GM23338 (cell line): Measurements from ENCODE around the gene JAKMIP1. TPM values are rescaled to one million over a fixed set of nuclear protein-coding genes. Genes with fewer than 3 reads are reported as not detected.

Experiments
- ATAC-seq: fragments of 200-7000 bp; cut with Tn5 transposase; 3 replicates; pipeline ENCODE4 v1.9.1; 2020
- DNase-seq: peaks from one replicate; pipeline ENCODE4 v3.0.0-alpha.2; 2015; ENCODE audit warnings: low spot score
- H2AFZ ChIP-seq: fragments of 200-600 bp; sonication (generic); 2 replicates; pipeline ENCODE4 v1.8.0; 2016; ENCODE audit warnings: antibody characterized with exemption, mild to moderate bottlenecking, moderate library complexity
- H3F3A ChIP-seq: fragments of 200-600 bp; sonication (generic); replicated peaks from 2 replicates; pipeline ENCODE4 v1.8.0; 2017; ENCODE audit warnings: antibody characterized with exemption, mixed run types, low read depth
- H3K27ac ChIP-seq: fragments of 200-600 bp; sonication (generic); 2 replicates; pipeline ENCODE4 v1.6.1; 2016; ENCODE audit warnings: low read depth
- H3K27me3 ChIP-seq: fragments of 200-600 bp; sonication (generic); 2 replicates; pipeline ENCODE4 v1.8.0; 2016; ENCODE audit warnings: mild to moderate bottlenecking, mixed run types, moderate library complexity; ENCODE audit not compliant: insufficient read depth
- H3K36me3 ChIP-seq: fragments of 200-600 bp; sonication (generic); 2 replicates; pipeline ENCODE4 v1.8.0; 2016; ENCODE audit warnings: mild to moderate bottlenecking; ENCODE audit not compliant: insufficient read depth
- H3K4me1 ChIP-seq: fragments of 200-600 bp; sonication (generic); 2 replicates; pipeline ENCODE4 v1.8.0; 2016; ENCODE audit warnings: mild to moderate bottlenecking, moderate library complexity; ENCODE audit not compliant: insufficient read depth
- H3K4me2 ChIP-seq: fragments of 200-600 bp; sonication (generic); 2 replicates; pipeline ENCODE4 v1.7.1; 2017; ENCODE audit warnings: mixed run types
- H3K4me3 ChIP-seq: fragments of 200-600 bp; sonication (generic); 2 replicates; pipeline ENCODE4 v1.6.1; 2016; ENCODE audit warnings: mixed run types
- H3K79me2 ChIP-seq: fragments of 200-600 bp; sonication (generic); replicated peaks from 2 replicates; pipeline ENCODE4 v1.8.0; 2017; ENCODE audit warnings: mild to moderate bottlenecking; ENCODE audit not compliant: insufficient read depth
- H3K9me2 ChIP-seq: fragments of 200-600 bp; sonication (generic); 2 replicates; pipeline ENCODE4 v1.8.0; 2017; ENCODE audit not compliant: insufficient read depth
- H4K20me1 ChIP-seq: fragments of 200-600 bp; sonication (generic); replicated peaks from 2 replicates; pipeline ENCODE4 v1.8.0; 2017; ENCODE audit warnings: mild to moderate bottlenecking; ENCODE audit not compliant: insufficient read depth
- H3K27ac Mint-ChIP-seq: 2 replicates; pipeline ENCODE4 v1.8.0; 2020; ENCODE audit warnings: inconsistent platforms, mild to moderate bottlenecking, moderate library complexity, mixed read lengths
- H3K27me3 Mint-ChIP-seq: 3 replicates; pipeline ENCODE4 v1.8.0; 2022; ENCODE audit warnings: low read depth, mild to moderate bottlenecking, moderate library complexity, mixed read lengths, inconsistent platforms; ENCODE audit not compliant: insufficient read depth, poor library complexity
- H3K36me3 Mint-ChIP-seq: 3 replicates; pipeline ENCODE4 v1.8.0; 2021; ENCODE audit warnings: low read depth, mild to moderate bottlenecking, inconsistent platforms, moderate library complexity, mixed read lengths
- H3K4me1 Mint-ChIP-seq: 3 replicates; pipeline ENCODE4 v1.8.0; 2020; ENCODE audit warnings: mild to moderate bottlenecking, inconsistent platforms, mixed read lengths
- H3K4me3 Mint-ChIP-seq: 3 replicates; pipeline ENCODE4 v1.8.0; 2021; ENCODE audit warnings: moderate library complexity, mild to moderate bottlenecking, inconsistent platforms, mixed read lengths
- H3K9me3 Mint-ChIP-seq: 3 replicates; pipeline ENCODE4 v1.8.0; 2020; ENCODE audit warnings: moderate library complexity, mild to moderate bottlenecking, inconsistent platforms, mixed read lengths
- CTCF ChIP-seq, 2 experiments: fragments of 200-600 bp in 1 of 2; sonication (generic) in 1 of 2; conservative IDR thresholded peaks; 2 replicates each; pipeline versions ENCODE4 v1.5.1 to v1.6.1; 2016 to 2017; ENCODE audit warnings: antibody characterized with exemption in 2 of 2, low read depth in 2 of 2, mild to moderate bottlenecking in 2 of 2, moderate library complexity in 1 of 2
- EZH2 ChIP-seq: fragments of 200-600 bp; sonication (generic); IDR thresholded peaks from one replicate; pipeline ENCODE4 v1.8.0; 2017; ENCODE audit warnings: antibody characterized with exemption, mild to moderate bottlenecking, low read depth; ENCODE audit not compliant: unreplicated experiment
- EZH2phosphoT487 ChIP-seq: fragments of 200-600 bp; sonication (generic); IDR thresholded peaks from one replicate; pipeline ENCODE4 v1.8.1; 2018; ENCODE audit warnings: antibody characterized with exemption; ENCODE audit not compliant: unreplicated experiment
- JUNB ChIP-seq: IDR thresholded peaks from one replicate; pipeline ENCODE4 v1.6.1; 2016; ENCODE audit warnings: antibody characterized with exemption; ENCODE audit not compliant: unreplicated experiment
- NANOG ChIP-seq: IDR thresholded peaks from 2 replicates; pipeline ENCODE4 v1.6.1; 2016; ENCODE audit warnings: antibody characterized with exemption, borderline replicate concordance
- POLR2AphosphoS5 ChIP-seq: IDR thresholded peaks from 2 replicates; pipeline ENCODE4 v1.6.1; 2016; ENCODE audit warnings: antibody characterized with exemption, low read depth
- STAT1 ChIP-seq: IDR thresholded peaks from one replicate; pipeline ENCODE4 v1.6.1; 2016; ENCODE audit warnings: antibody characterized with exemption; ENCODE audit not compliant: unreplicated experiment
- ZNF114 ChIP-seq: fragments of 250-450 bp; sonication (Bioruptor Pico); IDR thresholded peaks from 2 replicates; pipeline ENCODE4 v1.5.0; 2020; ENCODE audit warnings: mild to moderate bottlenecking, moderate library complexity
- ZNF331 ChIP-seq: fragments of 250-450 bp; sonication (Bioruptor Pico); IDR thresholded peaks from 2 replicates; pipeline ENCODE4 v1.5.0; 2020; ENCODE audit warnings: low read depth, mild to moderate bottlenecking, moderate library complexity
- polyA plus RNA-seq: library from polyadenylated mRNA; unstranded; fragments of >200 nt; fragmentation: Nextera tagmentation; extraction: Ambion mirVana; gene quantifications from 2 replicates; pipeline ENCODE4 v1.2.1, GENCODE V29; 2016
- total RNA-seq: library from RNA; depleted of rRNA; stranded (reverse); fragments of >200 nt; shearing (Covaris generic); gene quantifications from 2 replicates; pipeline ENCODE4 v1.2.3, GENCODE V29; 2014
- TF ChIP-seq, protein P1 (sequence below): IDR thresholded peaks from one replicate; pipeline ENCODE4 v1.6.1; 2018; ENCODE audit warnings: antibody characterized with exemption; ENCODE audit not compliant: unreplicated experiment

Gene JAKMIP1
- total and polyA plus RNA-seq, 2 experiments from 2014 or later, result 4.6 to 5.1 TPM

DNA sequence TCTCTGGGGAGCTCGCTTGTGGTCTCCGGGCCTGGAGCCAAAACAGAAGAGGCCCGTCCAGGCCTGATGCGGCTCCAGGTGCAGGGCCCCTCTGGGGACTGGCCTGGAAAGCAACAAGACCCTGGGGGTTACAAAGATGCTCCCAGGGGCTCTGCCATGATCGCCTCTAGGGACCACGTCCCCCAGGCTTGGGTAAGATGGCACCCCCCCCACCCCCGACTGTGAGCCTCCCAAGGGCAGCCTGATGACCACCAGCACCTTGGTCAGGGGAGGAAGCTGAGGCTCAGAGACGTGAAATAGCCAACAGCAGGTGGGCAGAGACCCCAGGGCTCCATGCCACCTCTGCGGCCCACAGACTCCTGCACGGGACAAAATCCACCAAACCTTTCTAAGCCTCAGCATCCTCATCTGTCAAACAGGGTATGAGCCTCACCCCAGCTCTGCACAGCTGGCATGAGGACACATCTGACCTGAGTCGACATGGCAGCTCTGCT lies 207.5 kb downstream of the JAKMIP1 start (continued):
- TF ChIP-seq CTCF (conservative IDR thresholded peaks at IDR 0.05; ENCODE audit: low read depth in 2 of 2), result no peak
- TF ChIP-seq EZH2, result no peak
- TF ChIP-seq POLR2AphosphoS5, result no peak
- TF ChIP-seq, protein P1, sequence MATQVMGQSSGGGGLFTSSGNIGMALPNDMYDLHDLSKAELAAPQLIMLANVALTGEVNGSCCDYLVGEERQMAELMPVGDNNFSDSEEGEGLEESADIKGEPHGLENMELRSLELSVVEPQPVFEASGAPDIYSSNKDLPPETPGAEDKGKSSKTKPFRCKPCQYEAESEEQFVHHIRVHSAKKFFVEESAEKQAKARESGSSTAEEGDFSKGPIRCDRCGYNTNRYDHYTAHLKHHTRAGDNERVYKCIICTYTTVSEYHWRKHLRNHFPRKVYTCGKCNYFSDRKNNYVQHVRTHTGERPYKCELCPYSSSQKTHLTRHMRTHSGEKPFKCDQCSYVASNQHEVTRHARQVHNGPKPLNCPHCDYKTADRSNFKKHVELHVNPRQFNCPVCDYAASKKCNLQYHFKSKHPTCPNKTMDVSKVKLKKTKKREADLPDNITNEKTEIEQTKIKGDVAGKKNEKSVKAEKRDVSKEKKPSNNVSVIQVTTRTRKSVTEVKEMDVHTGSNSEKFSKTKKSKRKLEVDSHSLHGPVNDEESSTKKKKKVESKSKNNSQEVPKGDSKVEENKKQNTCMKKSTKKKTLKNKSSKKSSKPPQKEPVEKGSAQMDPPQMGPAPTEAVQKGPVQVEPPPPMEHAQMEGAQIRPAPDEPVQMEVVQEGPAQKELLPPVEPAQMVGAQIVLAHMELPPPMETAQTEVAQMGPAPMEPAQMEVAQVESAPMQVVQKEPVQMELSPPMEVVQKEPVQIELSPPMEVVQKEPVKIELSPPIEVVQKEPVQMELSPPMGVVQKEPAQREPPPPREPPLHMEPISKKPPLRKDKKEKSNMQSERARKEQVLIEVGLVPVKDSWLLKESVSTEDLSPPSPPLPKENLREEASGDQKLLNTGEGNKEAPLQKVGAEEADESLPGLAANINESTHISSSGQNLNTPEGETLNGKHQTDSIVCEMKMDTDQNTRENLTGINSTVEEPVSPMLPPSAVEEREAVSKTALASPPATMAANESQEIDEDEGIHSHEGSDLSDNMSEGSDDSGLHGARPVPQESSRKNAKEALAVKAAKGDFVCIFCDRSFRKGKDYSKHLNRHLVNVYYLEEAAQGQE, result no peak
- TF ChIP-seq NANOG, result no peak
- no peak for TF ChIP-seq ZNF331
- TF ChIP-seq EZH2phosphoT487, result no peak
- TF ChIP-seq STAT1, result no peak

DNA sequence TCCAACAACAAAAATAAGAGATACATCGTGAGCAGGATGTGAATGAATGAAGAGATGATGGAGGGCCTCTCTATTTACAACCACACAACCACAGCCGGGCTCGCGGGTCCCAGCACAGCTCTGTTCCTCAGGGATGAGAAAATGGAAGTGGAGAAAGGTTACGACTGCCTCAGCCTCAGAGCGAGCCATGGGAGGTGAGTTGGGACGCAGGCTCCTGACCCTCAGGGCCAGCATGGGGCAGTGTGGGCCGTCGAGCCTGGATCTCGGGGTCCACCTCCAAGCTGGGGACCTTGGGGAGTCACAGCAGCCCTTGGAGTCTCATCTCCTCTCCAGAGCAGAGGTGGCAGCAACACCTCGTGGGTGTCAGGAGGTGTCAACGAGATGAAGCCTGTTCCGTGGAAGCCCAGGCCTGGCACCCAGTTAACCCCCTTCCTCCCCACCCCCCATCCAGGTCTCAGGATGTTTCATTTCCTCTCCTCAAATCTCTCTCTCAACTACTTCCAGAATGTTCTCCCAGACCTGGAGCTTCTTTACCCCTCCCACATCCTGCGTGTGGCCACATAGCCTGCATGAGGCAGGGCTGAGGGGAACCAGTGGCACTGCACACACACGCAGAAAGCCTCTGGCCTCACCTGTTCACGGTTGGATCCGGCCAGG lies 208.1 kb downstream of the JAKMIP1 start:
- no peak overlapping the region for H3K4me2 ChIP-seq
- Mint-ChIP-seq H3K4me1 (no peaks in the 10 kb centered on the region; the same call in 2 of the 3 replicates), H3K9me3 (peaks cover 7% of the 10 kb centered on the region; the same call in 2 of the 3 replicates), H3K4me3 (no peak overlapping the region), H3K27me3 (peaks cover 15% of the 10 kb centered on the region), H3K27ac (no peak overlapping the region), H3K36me3 (no peaks in the 10 kb centered on the region)
- no peaks in the 10 kb centered on the region for H3K4me1 ChIP-seq
- H3K79me2 ChIP-seq, result no peaks in the 10 kb centered on the region
- DNase-seq (no peak), ATAC-seq (no peak)
- H3K27me3 ChIP-seq, result no peaks in the 10 kb centered on the region
- no peak overlapping the region for H3K27ac ChIP-seq
- no peaks in the 10 kb centered on the region for H3K36me3 ChIP-seq
- no peak overlapping the region for H2AFZ ChIP-seq
- no peak for TF ChIP-seq JUNB
- no peak for TF ChIP-seq EZH2
- TF ChIP-seq ZNF114 (CRISPR knock-in tag), result no peak
- H4K20me1 ChIP-seq, result no peaks in the 10 kb centered on the region
- H3F3A ChIP-seq, result no peaks in the 10 kb centered on the region
- no peak overlapping the region for H3K4me3 ChIP-seq
- H3K9me2 ChIP-seq, result no peaks in the 10 kb centered on the region
